B cell (primary cell): Measurements from ENCODE around the gene MBP.

Experiments
- EZH2 ChIP-seq: IDR thresholded peaks from 2 replicates; pipeline ENCODE4 v1.6.1; 2012; ENCODE audit warnings: borderline replicate concordance, low read depth, mild to moderate bottlenecking, moderate library complexity, low read length; ENCODE audit not compliant: insufficient read depth, poor library complexity, severe bottlenecking
- TF ChIP-seq, protein P1 (sequence below): fragments of 200-600 bp; IDR thresholded peaks from one replicate; pipeline ENCODE4 v1.8.0; 2022; ENCODE audit warnings: antibody characterized with exemption, mild to moderate bottlenecking

DNA sequence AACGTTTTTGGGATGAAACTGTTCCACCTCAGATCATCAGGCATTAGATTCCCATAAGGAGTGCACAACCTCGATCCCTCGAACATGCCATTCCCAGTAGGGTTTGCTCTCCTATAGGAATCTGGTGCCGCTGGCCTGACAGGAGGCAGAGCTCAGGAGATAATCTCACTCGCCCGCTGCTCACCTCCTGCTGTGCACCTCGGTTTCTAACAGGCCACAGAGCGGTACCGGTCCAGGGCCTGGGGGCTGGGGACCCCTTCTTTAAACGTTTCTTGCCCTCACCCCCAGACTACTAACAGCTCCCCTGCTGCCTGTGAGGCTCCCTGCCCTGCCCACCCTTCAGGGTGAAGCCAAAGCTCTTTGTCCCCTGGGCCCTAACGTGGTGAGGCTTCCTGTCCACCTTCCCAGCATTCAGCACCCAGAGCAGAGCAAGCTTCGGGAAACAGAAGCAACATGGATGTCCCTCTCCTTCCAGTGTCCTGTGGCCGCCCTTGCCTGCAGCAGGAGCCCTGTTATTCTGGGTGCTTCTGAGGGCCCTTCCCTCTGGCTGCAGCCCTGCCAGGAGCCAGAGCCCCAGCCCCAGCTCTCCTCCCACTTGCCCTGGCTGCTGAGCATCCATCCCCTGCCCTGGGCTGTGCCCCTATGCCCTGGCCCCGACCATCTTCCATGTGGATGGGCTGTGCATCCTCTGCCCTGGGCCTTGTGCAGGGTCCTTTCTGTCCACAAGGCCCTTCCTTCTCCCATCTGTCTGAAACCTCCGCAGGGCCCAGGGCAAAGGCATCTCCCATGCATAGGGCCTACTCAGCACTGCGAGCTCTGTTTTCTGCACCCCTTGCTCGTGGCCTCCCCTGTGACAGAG lies 140.1 kb downstream of the MBP start:
- TF ChIP-seq, protein P1, sequence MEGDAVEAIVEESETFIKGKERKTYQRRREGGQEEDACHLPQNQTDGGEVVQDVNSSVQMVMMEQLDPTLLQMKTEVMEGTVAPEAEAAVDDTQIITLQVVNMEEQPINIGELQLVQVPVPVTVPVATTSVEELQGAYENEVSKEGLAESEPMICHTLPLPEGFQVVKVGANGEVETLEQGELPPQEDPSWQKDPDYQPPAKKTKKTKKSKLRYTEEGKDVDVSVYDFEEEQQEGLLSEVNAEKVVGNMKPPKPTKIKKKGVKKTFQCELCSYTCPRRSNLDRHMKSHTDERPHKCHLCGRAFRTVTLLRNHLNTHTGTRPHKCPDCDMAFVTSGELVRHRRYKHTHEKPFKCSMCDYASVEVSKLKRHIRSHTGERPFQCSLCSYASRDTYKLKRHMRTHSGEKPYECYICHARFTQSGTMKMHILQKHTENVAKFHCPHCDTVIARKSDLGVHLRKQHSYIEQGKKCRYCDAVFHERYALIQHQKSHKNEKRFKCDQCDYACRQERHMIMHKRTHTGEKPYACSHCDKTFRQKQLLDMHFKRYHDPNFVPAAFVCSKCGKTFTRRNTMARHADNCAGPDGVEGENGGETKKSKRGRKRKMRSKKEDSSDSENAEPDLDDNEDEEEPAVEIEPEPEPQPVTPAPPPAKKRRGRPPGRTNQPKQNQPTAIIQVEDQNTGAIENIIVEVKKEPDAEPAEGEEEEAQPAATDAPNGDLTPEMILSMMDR, result no peak
- TF ChIP-seq EZH2, result no peak
